ENCODE data around the gene ATP5MK. TPM values are rescaled to one million over a fixed set of nuclear protein-coding genes. Genes with fewer than 3 reads are reported as not detected.

Gene ATP5MK
- total and polyA plus RNA-seq, 12 donors: 173 to 1,315 (median 432) TPM

GRCh38 chr10:103443475-103444185, 47.4 kb upstream of the ATP5MK start:
- intact Hi-C loops (cut with DNase I): no loop called here
- peak overlapping the region in 1 of 5 donors; percentile 95 for H3K27ac ChIP-seq

GRCh38 chr10:103442031-103442461, 45.8 kb upstream of the ATP5MK start:
- peaks cover 0 to 83% of the 10 kb centered on the region in 2 donors for H3K36me3 ChIP-seq (replicated peaks in 1 of 2)
- H3K4me3 ChIP-seq: no peak overlapping the region
- peak in 1 of 2 donors; percentile 73 for TF ChIP-seq POLR2A (IDR thresholded peaks at IDR 0.05)
- TF ChIP-seq CTCF (IDR thresholded peaks at IDR 0.05): no peak
- H3K27ac ChIP-seq: peak overlapping the region; percentile 51 to 89 (median 80)
- DNase-seq: peak; percentile 79 to 93 (median 91)
- 40 to 53% (median 45%) methylated on average over 9 to 13 of the region's 13 CpGs for WGBS, 4 donors
- peaks cover 36 to 46% of the 10 kb centered on the region in 2 donors for H3K4me1 ChIP-seq (replicated peaks in 1 of 2)
- H3K9me3 ChIP-seq (replicated peaks in 1 of 3): no peaks in the 10 kb centered on the region
- H3K27me3 ChIP-seq: no peaks in the 10 kb centered on the region
- intact Hi-C loops (cut with DNase I): no loop called here

More at GRCh38 chr10:103443475-103444185, 47.4 kb upstream of the ATP5MK start:
- H3K4me1 ChIP-seq (replicated peaks in 1 of 2): peaks cover 36 to 62% of the 10 kb centered on the region in 2 donors
- no peak for DNase-seq
- no peak overlapping the region for H3K4me3 ChIP-seq
- no peaks in the 10 kb centered on the region for H3K9me3 ChIP-seq (replicated peaks in 1 of 3)
- H3K36me3 ChIP-seq (replicated peaks in 1 of 2): peaks cover 0 to 83% of the 10 kb centered on the region in 2 donors
- no peaks in the 10 kb centered on the region for H3K27me3 ChIP-seq
- no peak for TF ChIP-seq POLR2A (IDR thresholded peaks at IDR 0.05)
- 84 to 95% (median 92%) methylated on average over 12 to 23 of the region's 23 CpGs for WGBS, 4 donors

- intact Hi-C loops (cut with DNase I): no loop called here
- no peaks in the 10 kb centered on the region for H3K9me3 ChIP-seq (replicated peaks in 1 of 3)
- H3K4me1 ChIP-seq (replicated peaks in 1 of 2): peaks cover 34 to 42% of the 10 kb centered on the region in 2 donors
- TF ChIP-seq CTCF (IDR thresholded peaks at IDR 0.05) (no peak), POLR2A (IDR thresholded peaks at IDR 0.05) (no peak)
- H3K27me3 ChIP-seq: no peaks in the 10 kb centered on the region
- DNase-seq: no peak
- H3K36me3 ChIP-seq (replicated peaks in 1 of 2): peaks cover 0 to 83% of the 10 kb centered on the region in 2 donors
- 28 to 49% (median 48%) methylated on average over 3 to 8 of the region's 8 CpGs for WGBS, 4 donors
- H3K27ac ChIP-seq: peak overlapping the region; percentile 51 to 89 (median 80)
- H3K4me3 ChIP-seq: no peak overlapping the region
These were observed 45.3 kb upstream of the ATP5MK start for GRCh38 chr10:103441611-103442010.

GRCh38 chr10:103441206-103441605, 44.9 kb upstream of the ATP5MK start:
- DNase-seq: peak in 2 of 7 donors; percentile 37 to 39
- Histone ChIP-seq H3K4me1 (replicated peaks in 1 of 2) (peaks cover 30 to 38% of the 10 kb centered on the region in 2 donors), H3K27me3 (no peaks in the 10 kb centered on the region), H3K36me3 (replicated peaks in 1 of 2) (peaks cover 0 to 81% of the 10 kb centered on the region in 2 donors), H3K4me3 (no peak overlapping the region), H3K9me3 (replicated peaks in 1 of 3) (no peaks in the 10 kb centered on the region), H3K27ac (peak overlapping the region; percentile 51 to 89 (median 80))
- TF ChIP-seq CTCF (IDR thresholded peaks at IDR 0.05): no peak
- TF ChIP-seq POLR2A (IDR thresholded peaks at IDR 0.05): no peak
- 79 to 89% (median 83%) methylated on average over 7 to 8 of the region's 8 CpGs for WGBS, 4 donors
- intact Hi-C loops (cut with DNase I): no loop called here

Data from adrenal gland (tissue), 12 donors.